HG03575 (cell line): ENCODE results near the gene GUSB.
"Not testable (repeated sequence)": the region's sequence is repeated elsewhere in the genome, so short reads cannot be mapped to it uniquely, and the experiment has no call there.

Source experiments
- ATAC-seq: cut with Tn5 transposase; IDR thresholded peaks from one replicate; pipeline ENCODE4 v1.9.1; 2021; ENCODE audit not compliant: unreplicated experiment, insufficient number of reproducible peaks, low FRiP score; ENCODE audit errors: extremely low read depth

Gene GUSB

DNA sequence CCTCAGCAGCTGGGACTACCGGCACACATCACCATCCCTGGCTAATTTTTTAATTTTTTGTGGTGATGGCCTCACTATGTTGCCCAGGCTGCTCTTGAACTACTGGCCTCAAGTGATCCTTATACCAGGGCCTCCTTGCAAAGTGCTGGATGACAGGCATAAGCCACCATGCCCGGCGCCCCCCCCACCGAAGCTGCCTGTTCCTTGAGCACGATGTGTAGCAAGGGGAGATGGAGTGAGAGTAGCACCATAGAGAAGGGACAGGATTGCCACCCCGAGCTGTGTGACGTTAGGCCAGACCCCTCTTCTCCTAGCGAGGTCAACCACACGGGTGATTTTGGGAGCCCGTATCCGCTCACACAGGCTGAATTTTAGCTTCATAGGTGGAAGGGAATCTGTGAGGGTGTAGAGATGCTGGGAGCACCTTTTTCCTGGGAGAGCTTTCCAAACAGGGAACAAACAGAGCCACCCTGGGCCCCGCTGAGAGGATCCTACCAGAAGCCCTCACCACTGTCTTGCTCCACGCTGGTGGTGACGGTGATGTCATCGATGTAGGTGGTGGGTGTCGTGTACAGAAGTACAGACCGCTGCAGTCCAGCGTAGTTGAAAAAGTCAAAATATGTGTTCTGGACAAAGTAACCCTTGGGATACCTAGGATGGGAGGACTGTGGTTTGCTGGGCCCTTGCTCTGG is 3.0 kb downstream of the GUSB start:
- no peak for ATAC-seq

DNA sequence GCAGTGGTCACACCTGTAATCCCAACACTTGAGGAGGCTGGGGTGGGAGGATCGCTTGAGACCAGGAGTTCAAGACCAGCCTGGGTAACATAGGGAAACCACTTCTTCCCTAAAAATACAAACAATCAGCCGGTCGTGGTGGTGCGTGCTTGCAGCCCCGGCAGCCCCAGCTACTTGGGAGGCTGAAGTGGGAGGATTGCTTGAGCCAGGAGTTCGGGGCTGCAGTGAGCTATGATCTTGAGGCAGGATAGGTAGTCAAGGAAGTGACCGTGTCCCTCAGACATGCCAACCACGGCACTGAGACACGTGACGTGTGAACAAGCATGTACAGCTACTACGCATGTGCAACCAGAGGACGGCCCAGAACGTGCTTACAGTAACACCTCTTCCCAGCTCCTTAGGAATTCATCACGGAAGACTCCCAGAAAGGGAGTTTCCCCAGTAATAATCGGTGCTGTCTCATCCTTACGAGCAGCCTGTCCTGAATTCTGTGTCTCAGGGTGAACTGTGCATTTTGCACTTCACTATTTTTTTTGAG is 5.3 kb downstream of the GUSB start:
- no peak for ATAC-seq

DNA sequence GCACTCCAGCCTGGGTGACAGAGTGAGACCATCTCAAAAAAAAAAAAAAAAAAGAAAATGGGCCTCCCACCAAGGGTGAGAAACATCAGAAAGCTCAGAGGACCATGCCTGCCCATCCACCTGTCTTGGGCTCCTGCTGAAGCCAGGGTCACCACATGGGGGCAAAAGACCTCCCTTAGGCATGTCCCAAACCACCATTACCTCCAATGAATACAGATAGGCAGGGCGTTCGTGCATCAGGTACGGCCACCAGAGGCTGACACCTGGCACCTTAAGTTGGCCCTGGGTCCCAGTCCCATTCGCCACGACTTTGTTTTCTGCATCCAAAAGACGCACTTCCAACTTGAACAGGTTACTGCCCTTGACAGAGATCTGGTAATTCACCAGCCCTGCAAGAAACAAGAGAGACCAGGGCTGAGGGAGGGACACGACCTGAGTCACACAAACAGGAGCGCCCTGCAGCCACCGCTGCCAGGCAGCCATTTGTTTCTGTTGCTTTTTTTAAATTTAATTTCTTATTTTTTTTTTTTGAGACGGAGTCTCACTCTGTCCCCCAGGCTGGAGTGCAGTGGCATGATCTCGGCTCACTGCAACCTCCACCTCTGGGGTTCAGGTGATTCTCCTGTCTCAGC is 6.1 kb downstream of the GUSB start:
- ATAC-seq = no peak

DNA sequence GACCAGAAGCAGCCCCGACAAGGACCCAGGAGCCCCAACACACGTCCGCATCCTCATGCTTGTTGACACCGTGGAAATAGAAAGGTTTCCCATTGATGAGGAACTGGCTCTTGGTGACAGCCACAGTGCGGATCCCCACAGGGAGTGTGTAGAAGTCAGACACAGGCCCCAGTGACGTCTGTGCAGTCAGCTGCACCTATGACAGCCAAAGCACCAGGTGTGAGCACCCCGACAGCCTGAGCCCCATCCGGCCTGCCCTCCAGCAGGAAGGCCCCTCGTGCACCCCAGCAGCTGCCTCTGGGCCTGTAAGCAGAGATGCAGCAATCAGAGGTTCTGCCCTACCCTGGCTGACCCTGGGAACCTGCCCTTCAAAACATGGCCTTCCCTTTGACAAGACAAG is 7.1 kb downstream of the GUSB start:
- no peak for ATAC-seq

DNA sequence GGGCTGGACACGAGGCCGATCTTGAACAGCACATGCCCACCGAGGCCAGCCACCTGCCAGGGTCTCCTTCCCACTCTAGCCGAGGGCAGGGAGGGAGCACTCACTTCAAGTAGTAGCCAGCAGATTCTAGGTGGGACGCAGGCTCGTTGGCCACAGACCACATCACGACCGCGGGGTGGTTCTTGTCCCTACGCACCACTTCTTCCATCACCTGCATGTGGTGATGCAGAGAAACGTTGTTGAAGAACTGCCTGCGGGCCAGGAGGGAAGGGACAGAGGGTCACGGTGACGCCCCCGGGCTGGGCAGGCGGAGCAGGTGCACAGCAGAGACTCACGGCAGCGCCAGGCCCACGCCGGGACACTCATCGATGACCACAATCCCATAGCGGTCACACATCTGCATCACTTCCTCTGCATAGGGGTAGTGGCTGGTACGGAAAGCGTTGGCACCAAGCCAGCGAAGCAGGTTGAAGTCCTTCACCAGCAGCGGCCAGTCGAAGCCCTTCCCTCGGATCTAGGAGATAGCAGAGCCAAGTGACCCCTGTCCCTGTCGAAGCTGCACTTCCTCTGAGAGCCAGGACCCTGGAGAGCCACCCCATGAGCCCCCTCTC is 7.7 kb downstream of the GUSB start:
- ATAC-seq = no peak

DNA sequence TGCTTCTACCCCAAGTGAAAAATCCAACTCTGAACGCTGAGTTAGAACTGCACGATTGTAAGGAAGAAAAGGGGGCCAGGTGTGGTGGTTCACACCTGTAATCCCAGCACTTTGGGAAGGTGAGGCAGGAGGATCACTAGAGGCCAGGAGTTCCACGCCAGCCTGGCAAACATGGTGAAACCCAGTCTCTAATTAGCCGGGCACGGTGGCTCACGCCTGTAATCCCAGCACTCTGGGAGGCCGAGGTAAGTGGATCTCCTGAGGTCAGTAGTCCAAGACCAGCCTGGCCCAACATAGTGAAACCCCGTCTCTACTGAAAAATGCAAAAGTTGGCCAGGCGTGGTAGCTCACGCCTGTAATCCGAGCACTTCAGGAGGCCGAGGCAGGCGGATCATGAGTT is 9.0 kb downstream of the GUSB start:
- ATAC-seq = no peak

DNA sequence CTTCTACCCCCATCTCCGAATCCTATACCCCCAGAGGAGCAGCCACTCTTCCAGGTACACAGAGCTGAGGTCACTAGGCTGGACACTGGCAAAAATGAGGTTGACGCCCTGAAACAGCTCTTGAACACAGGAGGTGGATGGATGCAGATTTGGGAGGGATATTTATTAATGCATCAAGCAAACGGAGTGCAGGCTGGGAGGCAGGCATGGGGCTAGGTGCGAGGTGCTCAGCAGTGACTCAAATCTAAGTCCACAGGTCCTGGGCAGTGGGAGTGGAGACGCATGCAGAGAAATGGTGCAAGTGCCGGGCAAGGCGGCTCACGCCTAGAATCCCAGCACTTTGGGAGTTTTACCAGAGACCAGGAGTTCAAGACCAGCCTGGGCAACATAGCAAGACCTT is 11.0 kb downstream of the GUSB start:
- ATAC-seq = no peak

DNA sequence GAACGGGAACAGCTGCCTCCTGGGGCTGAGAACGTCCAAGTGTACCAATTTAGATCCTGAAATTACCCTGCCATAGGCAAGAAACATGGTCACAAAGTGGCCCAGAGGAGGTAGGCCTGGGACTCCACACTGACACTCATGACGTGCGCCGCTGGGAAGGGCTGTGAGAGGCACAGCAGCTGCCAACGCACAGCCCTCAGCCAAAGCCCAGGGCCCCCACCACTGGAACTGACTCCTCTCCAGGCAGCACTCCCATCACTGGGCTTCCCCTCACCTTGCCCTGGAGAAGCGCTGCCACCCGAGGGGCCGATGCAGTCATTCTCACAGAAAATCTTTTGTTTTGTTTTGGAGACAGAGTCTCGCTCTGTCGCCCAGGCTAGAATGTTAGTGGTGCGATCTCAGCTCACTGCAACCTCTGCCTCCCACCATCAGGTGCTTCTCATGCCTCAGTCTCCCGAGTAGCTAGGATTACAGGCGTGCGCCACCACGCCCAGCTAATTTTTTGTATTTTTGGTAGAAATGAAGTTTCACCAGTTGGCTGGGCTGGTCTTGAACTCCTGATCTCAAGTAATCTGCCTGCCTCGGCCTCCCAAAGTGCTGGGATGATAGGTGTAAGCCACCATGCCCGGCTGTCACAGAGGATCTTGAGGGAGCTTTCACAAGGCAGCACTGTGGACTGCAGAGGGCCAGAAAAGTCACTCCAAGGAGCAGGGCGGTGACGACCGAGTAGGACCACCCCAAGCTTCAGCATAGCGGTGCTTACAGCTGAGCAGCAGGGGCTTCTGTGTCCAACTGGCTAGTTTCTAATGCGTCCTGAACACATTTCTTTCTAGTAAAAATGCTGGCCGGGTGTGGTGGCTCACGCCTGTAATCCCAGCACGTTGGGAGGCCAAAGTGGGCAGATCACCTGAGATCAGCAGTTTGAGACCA is 13.5 kb downstream of the GUSB start:
- no peak for ATAC-seq

DNA sequence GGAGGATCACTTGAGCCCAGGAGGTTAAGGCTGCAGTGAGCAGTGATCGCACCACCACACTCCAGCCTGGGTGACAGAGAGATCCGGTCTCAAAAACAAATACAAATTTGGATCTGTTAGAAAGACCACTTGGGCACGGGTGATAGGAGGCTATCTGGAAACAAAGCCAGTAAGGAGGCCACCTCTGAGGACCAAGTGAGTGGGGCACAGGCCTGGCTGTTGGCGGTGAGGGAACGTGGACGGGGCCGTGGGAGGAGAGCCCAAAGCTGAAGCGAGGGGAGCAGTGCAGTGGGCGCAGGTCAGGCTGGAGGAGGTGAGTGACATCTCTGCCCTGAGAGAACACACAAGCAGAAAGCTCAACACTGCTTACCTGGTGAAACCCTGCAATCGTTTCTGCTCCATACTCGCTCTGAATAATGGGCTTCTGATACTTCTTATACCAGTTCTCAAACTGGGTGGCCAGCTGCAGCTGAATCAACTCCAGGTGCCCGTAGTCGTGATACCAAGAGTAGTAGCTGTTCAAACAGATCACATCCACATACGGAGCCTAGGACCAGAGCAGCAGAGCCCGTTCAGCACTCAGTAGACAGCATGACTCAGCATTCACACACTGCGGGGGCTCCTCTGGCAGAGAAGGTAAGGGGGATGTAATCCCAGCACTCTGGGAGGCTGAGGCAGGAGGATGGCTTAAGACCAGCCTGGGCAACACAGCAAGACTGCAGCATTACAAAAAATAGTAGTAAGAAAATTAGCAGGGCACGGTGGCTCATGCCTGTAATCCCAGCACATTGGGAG is 14.5 kb downstream of the GUSB start:
- no peak for ATAC-seq

DNA sequence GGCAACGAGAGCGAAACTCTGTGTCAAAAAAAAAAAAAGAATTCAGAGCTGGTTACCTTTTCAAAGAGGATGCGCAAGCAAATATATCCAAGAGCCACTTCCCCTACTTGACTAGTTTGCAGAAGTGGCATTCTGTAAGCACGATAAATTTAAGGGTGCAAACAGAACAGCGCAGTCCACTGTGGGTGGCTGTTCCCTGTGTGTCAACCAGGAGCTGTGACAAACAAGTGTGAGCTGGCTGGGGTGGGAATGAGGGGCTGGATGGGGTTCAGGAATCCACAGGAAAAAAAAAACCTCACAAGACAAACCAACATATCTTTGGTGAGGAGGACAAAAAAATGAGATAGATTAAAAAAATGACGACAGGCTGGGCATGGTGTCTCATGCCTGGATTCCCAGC is 15.9 kb downstream of the GUSB start:
- no peak for ATAC-seq

DNA sequence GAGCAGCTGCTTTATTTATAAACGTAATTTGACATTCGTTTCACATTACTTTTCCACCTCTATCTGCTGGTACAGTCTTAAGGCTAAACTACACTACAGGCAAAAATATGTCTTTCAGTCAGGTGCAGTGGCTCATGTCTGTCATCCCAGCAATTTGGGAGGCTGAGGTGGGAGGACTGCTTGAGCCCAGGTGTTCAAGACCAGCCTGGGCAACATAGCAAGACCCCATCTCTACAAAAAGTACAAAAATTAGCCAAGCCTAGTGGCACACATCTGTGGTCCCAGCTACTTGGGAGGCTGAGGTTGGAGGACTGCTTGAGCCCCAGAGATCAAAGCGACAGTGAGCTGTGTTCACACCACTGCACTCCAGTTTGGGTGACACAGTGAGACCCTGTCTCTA is 17.3 kb downstream of the GUSB start:
- ATAC-seq = not testable (repeated sequence)

DNA sequence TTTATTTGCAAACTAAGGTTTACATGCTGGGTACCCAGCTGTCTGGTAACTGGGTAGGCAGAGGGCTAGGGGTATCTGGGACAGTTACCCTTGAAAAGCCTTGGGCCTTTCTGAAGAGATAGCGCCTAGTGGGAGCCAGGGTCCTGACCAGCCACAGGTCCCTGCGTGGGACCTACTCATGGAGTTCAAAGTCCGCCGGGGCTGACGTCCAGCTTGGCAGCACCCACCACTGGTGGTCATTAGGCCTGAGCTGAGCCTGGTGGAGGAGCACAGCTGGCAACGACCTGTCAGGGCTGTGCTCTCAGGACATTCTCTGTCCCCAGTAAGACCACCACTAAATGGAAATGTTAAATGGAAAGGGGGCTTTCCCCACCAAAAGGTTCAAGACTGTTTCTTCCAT is 20.0 kb downstream of the GUSB start:
- no peak for ATAC-seq

DNA sequence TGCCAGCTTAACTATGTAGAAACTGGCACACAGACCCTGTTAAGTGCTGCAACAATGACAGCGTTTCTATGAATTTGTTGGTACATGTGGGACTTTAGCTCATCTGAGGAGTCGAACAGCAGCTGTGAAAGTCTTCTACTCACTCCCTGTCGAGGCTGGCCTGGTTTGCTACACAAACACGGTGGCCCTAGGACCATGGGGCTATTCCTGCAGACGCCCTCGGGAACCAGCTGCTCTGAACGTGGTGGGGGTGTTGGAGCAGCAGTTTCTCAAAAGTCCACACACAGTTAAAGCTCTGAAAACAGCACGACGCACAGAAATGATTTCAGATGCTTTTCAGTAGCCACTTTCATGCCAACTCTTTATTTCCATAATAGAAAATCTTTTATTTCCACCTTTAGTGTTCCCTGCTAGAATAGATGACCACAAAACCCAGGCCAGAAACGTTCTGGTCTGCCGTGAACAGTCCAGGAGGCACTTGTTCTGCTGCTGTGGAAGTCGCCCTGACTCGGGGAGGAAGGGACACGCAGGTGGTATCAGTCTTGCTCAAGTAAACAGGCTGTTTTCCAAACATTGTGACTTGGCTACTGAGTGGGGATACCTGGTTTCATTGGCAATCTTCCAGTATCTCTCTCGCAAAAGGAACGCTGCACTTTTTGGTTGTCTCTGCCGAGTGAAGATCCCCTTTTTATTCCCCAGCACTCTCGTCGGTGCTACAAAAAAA is 21.5 kb downstream of the GUSB start:
- ATAC-seq = no peak

DNA sequence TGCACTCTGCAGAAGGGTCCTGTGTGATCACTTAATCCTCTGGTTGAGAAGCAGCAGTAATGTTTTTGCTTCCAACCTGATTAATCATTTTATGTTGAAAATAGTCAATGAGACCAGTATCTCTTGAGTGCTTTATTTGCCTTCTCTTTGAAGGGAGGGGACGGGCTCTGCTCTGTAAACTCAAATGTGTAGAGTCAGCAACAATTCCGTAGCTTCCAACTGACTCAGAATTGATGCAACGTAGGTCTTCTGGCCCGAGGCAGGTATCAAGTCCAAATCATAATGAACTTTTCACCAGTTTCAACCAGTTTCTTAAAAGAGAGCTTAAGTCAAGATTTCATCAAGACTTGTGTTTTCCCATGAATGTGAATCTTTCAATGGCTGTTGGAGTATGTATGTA is 26.3 kb downstream of the GUSB start:
- ATAC-seq = no peak

DNA sequence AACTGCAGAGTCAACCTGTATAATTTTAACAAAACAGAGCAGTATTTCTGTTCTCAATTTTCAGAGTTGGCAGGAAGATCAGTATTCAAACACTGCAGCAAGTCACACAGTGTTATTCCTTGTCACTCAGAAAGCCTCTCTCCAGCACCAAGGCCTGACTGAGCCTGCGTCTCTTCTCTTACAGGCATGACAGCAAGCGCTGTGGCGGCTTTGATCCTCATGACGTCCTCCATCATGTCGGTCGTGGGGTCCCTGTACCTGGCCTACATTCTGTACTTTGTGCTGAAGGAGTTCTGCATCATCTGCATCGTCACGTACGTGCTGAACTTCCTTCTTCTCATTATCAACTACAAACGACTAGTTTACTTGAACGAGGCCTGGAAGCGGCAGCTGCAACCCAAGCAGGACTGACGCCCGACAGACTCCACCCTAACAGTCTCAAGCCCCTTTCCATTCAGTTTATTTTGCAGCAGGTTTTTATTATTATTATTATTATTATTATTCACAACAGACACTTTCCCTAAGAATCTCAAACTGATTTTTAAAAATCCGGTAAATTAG is 28.0 kb downstream of the GUSB start:
- no peak for ATAC-seq

DNA sequence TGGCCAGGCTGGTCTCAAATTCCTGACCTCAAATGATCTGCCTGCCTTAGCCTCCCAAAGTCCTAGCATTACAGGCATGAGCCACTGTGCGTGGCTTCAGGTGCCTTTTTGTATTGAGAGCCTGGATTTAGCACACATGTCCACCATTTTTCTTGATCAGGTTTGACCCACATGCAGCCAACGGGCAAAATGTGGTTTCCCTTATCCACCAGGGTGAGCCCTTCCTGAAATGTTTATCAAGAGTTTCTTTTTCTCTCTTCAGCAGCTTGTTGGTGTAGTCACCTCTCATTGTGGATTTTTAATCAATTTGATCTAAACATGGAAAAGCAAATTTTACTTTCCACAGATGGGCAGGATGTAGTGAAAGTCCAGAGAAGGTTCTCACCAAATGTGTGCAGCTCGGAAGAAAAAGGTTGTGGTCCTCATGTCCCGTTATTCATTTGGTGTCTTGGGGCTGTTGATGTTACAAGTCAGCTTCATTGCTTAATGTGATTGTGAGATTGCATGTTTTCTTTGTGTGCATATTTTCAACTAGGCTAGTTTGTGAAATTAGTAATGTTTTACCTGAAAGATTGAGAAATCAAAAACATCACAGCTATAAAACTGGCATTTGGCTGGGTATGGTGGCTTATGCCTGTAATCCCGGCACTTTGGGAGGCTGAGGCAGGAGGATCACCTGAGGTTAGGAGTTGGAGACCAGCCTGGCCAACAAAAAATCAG is 28.9 kb downstream of the GUSB start:
- no peak for ATAC-seq
